ENCODE measurements around the gene ZBED1.
"Not testable (repeated sequence)": the region's sequence is repeated elsewhere in the genome, so short reads cannot be mapped to it uniquely, and the experiment has no call there.

The ZBED1 gene

DNA sequence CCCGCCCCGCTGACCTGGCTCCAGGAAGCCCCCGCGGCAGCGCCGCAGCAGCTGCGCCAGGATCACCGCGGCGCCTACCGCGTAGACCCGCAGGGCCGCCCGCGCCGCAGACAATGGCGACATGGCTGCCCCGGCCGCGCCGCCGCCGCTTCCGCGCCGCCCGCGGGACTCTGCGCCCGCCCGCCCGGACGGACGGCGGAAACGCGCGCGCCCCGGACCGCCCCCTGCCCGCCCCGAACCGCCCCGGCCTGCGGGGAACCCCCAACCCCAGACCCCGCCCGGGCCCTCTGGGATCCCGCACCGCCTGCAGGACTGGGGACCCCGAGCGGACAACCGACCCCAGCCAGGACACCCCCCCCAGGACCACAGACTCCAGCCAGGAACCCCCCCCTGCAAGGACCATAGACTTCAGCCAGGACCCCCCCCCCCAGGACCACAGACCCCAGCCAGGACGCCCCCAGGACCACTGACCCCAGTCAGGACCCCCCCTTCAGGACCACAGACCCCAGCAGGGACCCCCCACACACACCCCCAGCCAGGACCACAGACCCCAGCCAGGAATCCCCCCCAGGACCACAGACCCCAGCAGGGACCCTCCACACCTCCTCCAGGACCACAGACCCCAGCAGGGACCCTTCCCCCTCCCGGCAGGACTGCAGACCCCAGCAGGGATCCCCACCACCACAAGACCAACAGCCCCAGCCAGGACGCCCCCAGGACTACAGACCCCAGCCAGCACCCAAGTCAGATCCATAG, at the start of gene ZBED1, which contains the start of gene DHRSX:
Gene ZBED1 (minus strand): TSS at position 174 of the 756 bp plus-strand sequence. CDS start 10,257 bp downstream, outside the sequence.
Gene DHRSX (minus strand): TSS at position 174 of the 756 bp plus-strand sequence. CDS start 51 bp downstream, at position 123.
- no peak for DNase-seq (ENCODE audit: low spot score)

DNA sequence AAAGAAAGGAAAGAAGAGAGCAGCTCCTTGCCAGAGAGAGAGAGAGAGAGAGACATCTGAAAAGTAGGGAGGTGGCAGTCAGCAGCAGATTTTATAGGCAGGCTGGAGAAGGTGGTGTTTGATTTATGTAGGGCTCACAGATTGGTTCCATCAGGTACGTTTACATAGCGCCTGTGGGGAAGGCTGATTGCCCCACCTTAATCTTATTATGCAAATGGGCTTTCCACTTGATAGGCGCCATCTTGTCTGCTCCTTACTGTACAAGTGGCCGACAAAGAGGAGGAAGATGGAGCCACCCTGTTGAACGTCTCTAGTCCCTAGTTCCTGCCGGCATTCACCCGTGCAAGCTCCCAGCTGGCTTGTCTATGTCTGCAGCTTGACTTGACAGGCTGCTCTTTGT, 49.1 kb upstream of the ZBED1 start:
- DNase-seq (ENCODE audit: low spot score): no peak

- no peak for DNase-seq (ENCODE audit: low spot score)
These were observed 48.1 kb upstream of the ZBED1 start for GRCh38 chrX:2548711-2549423.

DNA sequence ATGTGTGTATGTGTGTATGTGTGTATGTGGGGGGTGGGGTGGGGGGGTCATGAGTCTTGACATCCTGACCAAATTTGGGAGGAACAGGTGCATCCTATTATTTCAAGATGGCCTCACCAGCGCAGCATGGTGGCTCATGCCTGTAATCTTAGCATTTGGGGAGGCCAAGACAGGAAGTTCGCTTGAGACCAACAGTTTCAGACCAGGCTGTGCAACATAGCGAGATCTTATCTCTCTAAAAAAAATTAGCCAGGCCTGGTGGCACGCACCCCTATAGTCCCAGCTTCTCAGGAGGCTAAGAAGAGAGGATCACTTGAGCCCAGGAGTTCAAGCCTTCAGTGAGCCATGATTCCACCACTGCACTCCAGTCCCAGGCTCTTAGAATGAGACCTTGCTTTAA, 47.0 kb upstream of the ZBED1 start:
- DNase-seq (ENCODE audit: low spot score): no peak

DNA sequence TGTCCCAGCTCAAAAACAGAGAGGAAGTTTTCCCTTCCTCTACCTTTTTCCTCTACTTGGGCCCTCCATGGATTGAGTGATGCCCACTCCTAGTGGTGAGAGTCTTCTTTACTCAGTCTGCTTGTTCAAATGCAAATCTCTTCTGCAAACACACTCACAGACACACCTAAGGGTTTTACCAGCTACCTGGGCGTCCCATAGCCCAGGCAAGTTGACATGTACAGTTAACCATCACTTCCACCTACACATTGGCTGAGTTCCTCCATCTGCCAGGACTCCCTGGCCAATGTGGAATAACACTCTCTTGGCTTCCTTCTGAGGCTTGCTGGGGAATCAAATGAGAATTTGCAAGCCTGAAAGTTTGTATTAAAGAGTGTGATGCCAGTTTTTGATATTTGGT, 45.7 kb upstream of the ZBED1 start:
- DNase-seq (ENCODE audit: low spot score): no peak

DNA sequence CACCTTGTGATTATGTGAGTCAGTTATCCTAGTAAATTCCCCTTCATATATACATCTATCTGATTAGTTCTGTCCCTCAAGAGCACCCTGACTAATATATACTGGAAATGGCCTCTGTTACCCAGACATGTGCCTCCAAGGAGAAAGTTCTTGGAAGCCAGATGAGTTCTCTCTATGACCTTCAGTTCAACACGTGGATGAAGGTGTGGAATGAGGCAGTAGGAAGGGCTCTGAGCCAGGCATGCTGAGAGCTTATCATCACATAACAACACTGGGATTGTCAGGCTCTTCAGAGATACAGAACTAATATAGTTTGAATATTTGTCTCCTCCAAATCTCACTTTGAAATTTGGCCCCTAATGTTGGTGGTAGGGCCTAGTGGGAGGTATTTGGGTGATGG, 44.4 kb upstream of the ZBED1 start:
- DNase-seq (ENCODE audit: low spot score): no peak

GRCh38 chrX:2542826-2543521, 42.2 kb upstream of the ZBED1 start:
- DNase-seq (ENCODE audit: low spot score): no peak

DNA sequence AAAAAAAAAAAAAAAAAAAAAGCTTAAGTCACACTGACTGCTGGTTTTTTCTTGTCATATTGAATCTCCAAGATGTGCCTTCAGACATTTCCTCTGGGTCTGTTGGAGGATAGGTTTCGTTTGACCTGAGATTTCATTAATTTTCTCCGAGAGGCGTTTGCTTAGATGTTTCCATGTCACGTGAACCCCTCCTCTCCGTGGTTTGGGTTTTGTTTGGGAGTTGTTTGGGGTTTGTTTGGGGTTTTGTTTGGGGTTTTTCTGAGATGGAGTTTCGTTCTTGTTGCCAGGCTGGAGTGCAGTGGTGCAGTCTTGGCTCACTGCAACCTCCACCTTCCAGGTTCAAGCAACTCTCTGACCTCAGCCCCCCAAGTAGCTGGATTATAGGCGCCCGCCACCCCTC, 40.8 kb upstream of the ZBED1 start:
- no peak for DNase-seq (ENCODE audit: low spot score)

DNA sequence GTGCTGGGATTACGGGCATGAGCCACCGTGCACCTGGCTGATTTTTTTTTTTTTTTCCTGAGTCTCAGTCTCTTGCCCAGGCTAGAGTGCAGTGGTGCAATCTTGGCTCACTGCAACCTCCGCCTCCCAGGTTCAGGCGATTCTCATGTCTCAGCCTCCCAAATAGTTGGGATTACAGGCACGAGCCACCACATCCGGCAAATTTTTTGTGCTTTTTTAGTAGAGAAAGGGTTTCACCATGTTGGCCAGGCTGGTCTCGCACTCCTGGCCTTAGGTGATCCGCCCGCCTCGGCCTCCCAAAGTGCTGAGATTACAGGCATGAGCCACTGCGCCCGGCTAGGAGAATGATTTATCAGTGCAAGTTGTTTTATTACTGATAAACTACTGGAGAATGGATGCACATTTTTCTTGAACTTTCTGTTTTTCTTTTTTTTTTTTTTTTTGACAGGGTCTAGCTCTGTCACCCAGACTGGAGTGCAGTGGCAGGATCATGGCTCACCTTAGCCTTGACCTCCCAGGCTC, 39.7 kb upstream of the ZBED1 start:
- DNase-seq (ENCODE audit: low spot score): no peak

DNA sequence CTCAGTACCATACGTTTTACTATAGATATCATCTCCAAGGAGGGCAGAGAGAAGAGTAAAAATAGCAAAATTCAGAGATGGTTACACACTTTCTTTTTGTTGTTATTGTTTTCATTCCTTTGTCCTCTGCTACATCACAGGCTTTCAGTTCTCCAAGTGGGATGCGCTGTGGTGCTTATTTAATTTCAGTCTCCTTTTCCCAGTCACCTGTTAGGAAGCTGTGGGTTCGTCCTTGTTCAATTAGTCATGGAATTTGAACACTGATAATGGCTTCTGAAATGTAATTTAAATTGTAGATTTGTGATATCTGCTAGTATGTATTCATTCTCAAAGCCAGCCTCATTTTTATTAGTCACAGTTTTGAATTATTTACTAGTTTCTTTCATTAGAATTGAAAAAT, 38.8 kb upstream of the ZBED1 start:
- DNase-seq (ENCODE audit: low spot score): no peak

DNA sequence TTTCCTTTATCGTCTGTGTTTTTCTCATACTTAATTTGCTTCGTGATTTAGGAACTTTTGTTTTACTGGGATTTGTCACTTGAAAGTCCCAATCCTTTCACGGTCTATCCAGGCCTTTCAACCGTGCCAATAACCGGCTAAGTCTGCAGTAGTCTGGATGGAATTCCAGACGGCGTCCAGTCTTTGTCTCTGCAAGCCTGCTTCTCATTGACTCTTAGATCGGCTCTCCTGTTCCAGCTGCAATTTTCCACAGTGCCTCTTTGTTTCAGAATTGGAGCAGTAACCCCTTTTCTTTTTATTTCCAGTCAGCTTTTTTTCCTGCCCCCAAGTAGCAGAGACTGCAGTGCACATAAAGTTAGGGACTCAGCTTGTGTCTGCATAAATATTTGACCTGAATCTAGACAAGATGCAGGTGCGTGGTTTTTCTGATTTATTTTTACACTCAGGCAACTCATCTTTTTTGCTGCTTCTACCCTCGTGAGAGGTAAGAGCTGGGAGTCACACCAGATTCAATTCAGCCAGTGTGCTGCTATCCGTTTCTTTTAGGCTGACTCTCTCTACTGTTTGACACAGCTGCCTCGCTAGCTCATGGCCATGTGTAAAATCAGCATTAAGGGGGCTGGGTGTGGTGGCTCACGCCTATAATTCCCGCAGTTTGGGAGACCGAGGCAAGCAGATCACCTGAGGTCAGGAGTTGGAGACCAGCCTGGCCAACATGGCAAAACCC, 37.4 kb upstream of the ZBED1 start:
- peak; percentile 72 for DNase-seq (ENCODE audit: low spot score)

GRCh38 chrX:2536974-2537373, 36.2 kb upstream of the ZBED1 start:
- peak; percentile 23 for DNase-seq (ENCODE audit: low spot score)

- DNase-seq (ENCODE audit: low spot score): no peak
These were observed 35.4 kb upstream of the ZBED1 start for GRCh38 chrX:2536141-2536540.

DNA sequence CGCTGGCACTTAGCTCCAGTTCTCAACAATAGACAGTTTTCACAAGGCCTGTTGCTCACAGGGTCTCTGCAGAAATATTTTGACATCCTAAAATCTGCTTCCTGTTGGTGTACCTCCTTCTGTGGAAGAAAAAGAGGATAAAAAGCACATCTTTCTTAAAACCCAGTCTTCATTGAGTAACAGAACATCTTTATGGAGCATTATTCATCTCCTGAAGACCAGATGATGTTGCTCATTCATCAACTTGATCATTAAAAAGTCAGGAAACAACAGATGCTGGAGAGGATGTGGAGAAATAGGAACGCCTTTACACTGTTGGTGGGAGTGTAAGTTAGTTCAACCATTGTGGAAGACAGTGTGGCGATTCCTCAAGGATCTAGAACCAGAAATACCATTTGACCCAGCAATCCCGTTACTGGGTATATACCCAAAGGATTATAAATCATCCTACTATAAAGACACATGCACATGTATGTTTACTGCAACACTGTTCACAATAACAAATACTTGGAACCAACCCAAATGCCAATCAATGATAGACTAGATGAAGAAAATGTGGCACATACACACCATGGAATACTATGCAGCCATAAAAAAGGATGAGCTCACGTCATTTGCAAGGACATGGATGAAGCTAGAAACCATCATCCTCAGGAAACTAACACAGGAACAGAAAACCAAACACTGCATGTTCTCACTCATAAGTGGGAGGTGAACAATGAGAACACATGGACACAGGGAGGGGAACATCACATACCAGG, 33.7 kb upstream of the ZBED1 start:
- DNase-seq (ENCODE audit: low spot score): not testable (repeated sequence)

DNA sequence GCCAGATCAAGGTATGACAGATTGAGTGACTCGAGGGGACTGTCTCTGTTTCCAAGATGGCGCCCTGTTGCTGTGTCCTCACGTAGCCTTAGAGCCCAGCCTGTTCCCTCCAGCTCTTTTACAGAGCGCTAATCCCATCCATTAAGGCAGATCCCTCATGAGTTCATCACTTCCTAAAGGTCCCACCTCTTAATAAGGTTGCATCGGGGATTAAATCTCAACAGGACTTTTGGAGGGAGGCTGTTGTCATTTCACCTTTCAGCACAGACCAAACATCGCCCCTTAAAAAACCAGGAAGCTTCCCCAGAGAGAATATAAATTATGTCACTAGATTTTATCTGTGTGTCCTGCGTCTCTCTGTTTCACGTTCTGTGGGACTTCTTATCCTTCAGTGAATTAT, 32.6 kb upstream of the ZBED1 start:
- no peak for DNase-seq (ENCODE audit: low spot score)

GRCh38 chrX:2526390-2526789, 25.6 kb upstream of the ZBED1 start:
- no peak for DNase-seq (ENCODE audit: low spot score)

DNA sequence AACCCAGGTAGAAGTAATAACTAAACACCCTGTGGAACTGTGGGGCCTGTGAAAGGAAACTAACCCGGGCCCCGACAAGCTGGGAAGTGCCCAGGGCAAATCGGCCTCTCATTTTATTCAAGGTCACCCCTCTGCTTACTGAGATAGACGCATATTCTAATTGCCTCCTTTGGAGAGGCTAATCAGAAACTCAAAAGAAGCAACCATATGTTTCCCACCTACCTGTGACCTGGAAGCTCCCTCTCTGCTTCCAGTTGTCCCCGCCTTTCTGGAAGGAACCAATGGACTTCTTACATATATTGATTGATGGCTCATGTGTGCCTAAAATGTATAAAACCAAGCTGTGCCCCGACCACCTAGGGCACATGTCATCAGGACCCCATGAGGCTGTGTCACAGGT, 23.1 kb upstream of the ZBED1 start:
- DNase-seq (ENCODE audit: low spot score): no peak

DNA sequence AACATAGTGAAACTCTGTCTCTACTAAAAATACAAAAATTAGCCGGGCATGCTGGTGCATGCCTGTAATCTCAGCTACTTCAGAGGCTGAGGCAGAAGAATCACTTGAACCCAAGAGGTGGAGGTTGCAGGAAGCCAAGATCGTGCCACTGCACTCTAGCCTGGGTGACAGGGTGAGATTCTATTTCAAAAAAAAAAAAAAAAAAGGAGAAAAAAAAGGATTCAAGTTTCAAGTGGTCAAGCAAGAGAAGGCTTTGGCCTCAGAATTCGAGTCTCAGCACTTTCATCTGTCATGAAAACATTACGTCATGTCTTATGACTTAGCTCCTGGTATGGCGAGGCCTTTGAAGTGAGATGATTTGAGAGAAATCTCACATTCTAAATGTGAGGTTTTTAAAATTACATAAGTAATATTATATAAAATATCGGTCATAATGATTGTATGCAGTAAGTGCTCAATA, 21.2 kb upstream of the ZBED1 start:
- no peak for DNase-seq (ENCODE audit: low spot score)

DNA sequence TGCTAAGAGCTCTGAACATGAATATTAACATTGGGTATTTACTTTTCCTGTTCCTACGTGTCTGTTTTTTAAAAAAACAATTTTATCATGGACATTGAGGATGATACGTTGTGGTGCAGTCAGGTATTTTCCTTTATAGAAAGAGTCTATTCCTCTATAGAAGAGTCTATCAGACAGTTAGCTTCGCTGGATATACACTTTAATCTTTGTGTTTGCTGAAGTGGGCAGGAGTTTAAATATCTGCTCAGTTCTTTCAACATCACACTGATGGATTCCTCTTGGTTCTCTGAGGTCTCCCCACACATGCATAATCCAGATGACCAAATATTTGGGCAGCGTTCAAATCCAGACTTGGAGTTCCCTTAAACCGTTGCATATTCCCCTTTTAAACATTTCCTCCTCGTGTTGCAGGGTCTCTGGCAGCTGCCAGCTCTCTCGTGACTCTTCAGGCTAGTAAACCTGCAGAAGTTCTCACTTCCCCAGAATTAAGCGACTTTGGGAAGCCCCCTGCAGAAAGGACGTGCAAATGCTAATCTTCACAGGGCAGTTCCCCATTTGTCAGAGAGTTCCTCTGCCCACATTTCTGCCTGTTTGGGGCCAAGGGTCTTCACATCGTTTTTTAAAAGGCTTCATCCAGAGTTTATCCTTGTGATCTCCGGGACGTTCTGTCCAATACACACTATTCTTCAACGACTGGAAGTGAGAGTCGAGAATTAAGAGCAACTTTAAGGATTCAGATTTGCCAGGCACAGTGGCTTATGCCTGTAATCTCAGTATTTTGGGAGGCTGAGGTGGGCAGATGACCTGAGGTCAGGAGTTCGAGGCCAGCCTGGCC, 20.5 kb upstream of the ZBED1 start:
- DNase-seq (ENCODE audit: low spot score): peak; percentile 70

DNA sequence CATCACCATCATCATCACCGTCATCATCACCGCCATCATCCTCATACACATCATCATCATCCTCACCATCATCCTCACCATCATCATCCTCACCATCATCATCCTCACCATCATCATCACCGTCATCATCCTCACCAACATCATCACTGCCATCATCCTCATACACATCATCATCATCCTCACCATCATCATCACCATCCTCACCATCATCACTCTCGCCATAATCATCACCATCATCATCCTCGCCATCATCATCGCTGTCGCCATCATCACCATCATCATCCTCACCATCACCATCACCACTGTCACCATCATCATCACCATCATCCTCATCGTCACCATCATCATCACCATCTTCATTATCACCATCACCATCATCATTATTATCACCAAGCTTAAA, 19.8 kb upstream of the ZBED1 start:
- DNase-seq (ENCODE audit: low spot score): no peak
